Bronchial epithelial cell (primary cell): Measurements from ENCODE around the gene DCLK2. TPM values are rescaled to one million over a fixed set of nuclear protein-coding genes. Genes with fewer than 3 reads are reported as not detected.

Experiments used
- DNase-seq: peaks from one replicate; pipeline ENCODE4 v3.0.0-alpha.2; 2010; ENCODE audit warnings: low read depth
- FAIRE-seq: peaks from 2 replicates; lab custom pipeline; 2011; peaks lifted over from hg19 to GRCh38; lab: Jason Lieb, UNC
- H3K27me3 ChIP-seq: 2 replicates; pipeline ENCODE4 v1.5.1; 2011; ENCODE audit warnings: low read length; ENCODE audit not compliant: control insufficient read depth, insufficient read depth
- H3K36me3 ChIP-seq: 2 replicates; pipeline ENCODE4 v1.5.1; 2011; ENCODE audit warnings: low read length; ENCODE audit not compliant: control insufficient read depth, insufficient read depth
- H3K4me3 ChIP-seq: 2 replicates; pipeline ENCODE4 v1.5.1; 2011; ENCODE audit warnings: mild to moderate bottlenecking, low read depth, low read length, control low read depth
- total RNA-seq: library from RNA; depleted of rRNA; stranded (reverse); fragments of >200 nt; gene quantifications from 2 replicates; pipeline ENCODE4 v1.2.1, GENCODE V29; 2014
- TF ChIP-seq, protein P1 (sequence below): IDR thresholded peaks from 2 replicates; pipeline ENCODE4 v1.5.1; 2011; ENCODE audit warnings: mild to moderate bottlenecking, moderate library complexity, low read length, control low read depth, inconsistent platforms; ENCODE audit not compliant: insufficient read depth, severe bottlenecking

DCLK2 gene
- total RNA-seq, 1 donor from 2014 or later, result not detected

DNA sequence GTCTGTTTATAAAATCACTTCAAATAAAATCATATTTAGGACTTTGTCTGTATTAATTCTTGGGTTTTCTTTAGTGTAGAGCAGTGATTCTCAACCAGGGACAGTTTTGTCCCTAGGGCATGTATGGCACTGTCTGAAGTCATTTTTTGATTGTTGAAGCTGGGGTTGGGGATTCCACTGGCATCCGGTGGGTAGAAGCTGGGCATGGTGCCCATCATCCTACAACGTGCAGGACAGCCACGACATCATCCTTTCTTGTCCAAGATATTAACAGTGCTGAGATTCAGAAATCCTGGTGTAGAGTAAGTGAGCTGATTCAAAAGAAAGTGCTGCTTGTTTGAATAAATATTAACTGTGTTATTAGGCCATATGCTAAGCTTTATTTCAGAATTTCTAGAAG lies 28.6 kb downstream of the DCLK2 start:
- no peak for FAIRE-seq
- no peak for DNase-seq
- H3K4me3 ChIP-seq, result no peak overlapping the region
- no peaks in the 10 kb centered on the region for H3K36me3 ChIP-seq
- no peaks in the 10 kb centered on the region for H3K27me3 ChIP-seq
- TF ChIP-seq, protein P1, sequence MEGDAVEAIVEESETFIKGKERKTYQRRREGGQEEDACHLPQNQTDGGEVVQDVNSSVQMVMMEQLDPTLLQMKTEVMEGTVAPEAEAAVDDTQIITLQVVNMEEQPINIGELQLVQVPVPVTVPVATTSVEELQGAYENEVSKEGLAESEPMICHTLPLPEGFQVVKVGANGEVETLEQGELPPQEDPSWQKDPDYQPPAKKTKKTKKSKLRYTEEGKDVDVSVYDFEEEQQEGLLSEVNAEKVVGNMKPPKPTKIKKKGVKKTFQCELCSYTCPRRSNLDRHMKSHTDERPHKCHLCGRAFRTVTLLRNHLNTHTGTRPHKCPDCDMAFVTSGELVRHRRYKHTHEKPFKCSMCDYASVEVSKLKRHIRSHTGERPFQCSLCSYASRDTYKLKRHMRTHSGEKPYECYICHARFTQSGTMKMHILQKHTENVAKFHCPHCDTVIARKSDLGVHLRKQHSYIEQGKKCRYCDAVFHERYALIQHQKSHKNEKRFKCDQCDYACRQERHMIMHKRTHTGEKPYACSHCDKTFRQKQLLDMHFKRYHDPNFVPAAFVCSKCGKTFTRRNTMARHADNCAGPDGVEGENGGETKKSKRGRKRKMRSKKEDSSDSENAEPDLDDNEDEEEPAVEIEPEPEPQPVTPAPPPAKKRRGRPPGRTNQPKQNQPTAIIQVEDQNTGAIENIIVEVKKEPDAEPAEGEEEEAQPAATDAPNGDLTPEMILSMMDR, result no peak

DNA sequence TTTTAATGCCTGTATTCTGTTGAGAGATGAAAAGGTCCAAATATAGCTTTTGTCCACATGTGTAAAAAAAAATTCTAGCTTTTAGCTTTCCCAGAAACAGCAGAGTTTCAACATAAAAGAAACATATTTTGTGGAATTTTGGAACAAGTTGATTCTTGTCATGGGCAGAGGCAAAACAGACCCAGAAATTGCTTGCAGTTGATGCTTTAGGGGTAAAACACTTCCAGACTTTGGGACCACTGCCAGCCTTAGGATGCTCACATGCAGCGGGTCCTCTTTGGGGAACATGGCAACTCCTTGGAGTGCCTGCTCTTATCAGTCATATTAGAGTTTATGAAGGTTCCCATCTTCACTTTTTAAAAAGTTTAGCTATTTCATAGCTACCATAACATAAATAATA lies 30.4 kb downstream of the DCLK2 start:
- TF ChIP-seq, protein P1, result no peak
- DNase-seq (no peak), FAIRE-seq (no peak)
- H3K36me3 ChIP-seq, result no peaks in the 10 kb centered on the region
- H3K27me3 ChIP-seq, result no peaks in the 10 kb centered on the region
- H3K4me3 ChIP-seq, result no peak overlapping the region

DNA sequence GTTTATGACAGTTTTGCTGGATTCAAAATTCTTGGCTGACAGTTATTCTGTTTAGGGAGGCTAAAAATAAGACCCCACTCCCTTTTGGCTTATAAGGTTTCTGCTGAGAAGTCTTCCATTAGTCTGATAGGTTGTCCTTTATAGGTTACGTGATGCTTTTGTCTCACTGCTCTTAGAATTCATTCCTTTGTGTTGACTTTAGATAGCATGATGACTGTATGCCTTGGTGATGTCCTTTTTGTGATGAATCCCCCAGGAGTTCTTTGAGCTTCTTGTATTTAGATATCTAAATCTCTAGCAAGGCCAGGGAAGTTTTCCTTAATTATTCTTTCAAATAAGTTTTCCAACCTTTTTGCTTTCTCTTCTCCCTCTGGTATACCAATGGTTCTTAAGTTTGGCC lies 36.4 kb downstream of the DCLK2 start:
- Histone ChIP-seq H3K4me3 (no peak overlapping the region), H3K36me3 (no peaks in the 10 kb centered on the region), H3K27me3 (no peaks in the 10 kb centered on the region)
- TF ChIP-seq, protein P1, result no peak
- FAIRE-seq (no peak), DNase-seq (no peak)

DNA sequence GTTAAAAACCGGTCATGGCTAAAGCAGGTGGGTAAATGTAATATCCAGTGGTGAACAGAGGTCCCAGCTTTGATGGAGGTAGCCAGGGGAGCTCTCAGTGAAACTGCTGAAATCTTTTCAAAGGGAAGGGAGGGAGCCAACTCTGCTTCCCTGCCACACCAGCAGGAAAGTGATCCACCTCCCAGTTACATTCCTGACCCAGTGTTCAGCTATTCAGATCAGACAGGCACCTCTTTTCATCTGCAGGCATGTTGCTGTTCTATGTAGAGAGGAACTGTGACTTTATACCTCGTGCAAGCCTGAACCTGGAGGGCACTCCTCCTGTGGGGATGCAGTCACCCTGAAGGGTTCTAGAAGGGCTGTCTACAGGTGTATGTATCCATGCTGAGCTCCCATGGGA lies 37.6 kb downstream of the DCLK2 start:
- DNase-seq, result peak; percentile 44
- no peak for FAIRE-seq
- H3K4me3 ChIP-seq, result no peak overlapping the region
- no peaks in the 10 kb centered on the region for H3K27me3 ChIP-seq
- H3K36me3 ChIP-seq, result no peaks in the 10 kb centered on the region
- TF ChIP-seq, protein P1, result no peak

DNA sequence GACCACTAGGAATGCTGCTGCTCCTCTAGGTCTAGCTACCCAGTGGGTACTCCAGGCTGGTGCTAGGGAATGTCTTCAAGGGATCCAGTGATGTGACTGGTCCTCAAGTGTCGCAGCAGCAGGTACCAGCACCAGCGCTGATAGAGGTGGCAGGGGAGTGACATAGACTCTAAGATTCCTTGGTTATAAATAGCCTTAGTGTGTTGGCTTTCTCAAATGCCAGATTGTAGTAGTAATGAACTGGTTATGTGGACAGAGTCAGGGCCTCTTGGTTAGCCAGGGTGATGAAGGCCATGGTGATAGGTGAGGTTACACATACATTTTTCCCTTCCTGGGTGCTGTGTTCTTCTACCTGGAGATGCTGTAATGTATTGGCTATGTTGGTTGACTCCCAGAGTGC lies 38.3 kb downstream of the DCLK2 start:
- H3K36me3 ChIP-seq, result no peaks in the 10 kb centered on the region
- no peak overlapping the region for H3K4me3 ChIP-seq
- TF ChIP-seq, protein P1, result no peak
- DNase-seq (no peak), FAIRE-seq (peak; percentile 62)
- no peaks in the 10 kb centered on the region for H3K27me3 ChIP-seq

DNA sequence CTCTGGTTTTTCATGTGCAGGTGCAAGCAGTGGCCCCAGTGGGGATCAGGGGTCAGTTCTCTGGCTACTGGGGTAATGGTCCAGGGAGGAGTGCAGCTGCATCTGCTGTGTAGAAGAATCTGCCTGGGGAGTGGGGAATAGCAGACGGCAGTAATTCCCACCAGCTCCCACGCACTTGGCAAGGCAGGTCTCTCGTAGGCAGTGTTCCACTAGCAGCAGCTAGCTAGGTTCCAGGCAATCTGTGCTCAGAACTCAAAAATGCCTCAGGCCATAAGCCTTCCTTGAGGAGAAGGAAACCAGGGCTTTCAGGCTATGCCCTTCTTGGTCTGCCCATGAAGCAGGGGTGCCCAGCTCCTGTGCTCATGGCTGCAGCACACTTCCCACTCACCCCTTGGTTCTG lies 38.8 kb downstream of the DCLK2 start:
- DNase-seq (no peak), FAIRE-seq (no peak)
- no peaks in the 10 kb centered on the region for H3K36me3 ChIP-seq
- H3K4me3 ChIP-seq, result no peak overlapping the region
- no peaks in the 10 kb centered on the region for H3K27me3 ChIP-seq
- TF ChIP-seq, protein P1, result no peak
